NCI-H748 (cell line): ENCODE data around the gene IL20RB.

Source experiments
- DNase-seq: peaks from one replicate; lab custom pipeline; 2025; ENCODE audit not compliant: unreplicated experiment; lab: John Stamatoyannopoulos, UW

IL20RB gene

DNA sequence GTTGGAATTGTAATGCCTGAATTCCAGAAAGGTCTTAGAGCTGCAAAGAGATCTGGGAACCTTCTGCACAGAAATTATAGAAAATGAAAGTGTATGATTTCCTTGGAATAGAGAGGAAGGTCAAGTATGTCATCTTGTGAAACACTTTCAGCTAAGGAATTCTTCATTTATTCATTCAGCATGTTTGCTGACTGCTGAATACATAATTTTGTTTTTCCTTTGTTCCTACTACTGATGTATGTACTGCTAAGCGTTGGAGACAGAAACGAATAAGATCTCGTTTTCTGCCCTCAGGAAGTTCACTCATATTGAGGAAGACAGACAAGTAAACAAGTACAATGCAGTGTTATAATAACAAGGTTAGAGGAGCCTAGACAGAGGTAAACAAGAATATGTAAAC, 14.3 kb upstream of the IL20RB start:
- no peak for DNase-seq

DNA sequence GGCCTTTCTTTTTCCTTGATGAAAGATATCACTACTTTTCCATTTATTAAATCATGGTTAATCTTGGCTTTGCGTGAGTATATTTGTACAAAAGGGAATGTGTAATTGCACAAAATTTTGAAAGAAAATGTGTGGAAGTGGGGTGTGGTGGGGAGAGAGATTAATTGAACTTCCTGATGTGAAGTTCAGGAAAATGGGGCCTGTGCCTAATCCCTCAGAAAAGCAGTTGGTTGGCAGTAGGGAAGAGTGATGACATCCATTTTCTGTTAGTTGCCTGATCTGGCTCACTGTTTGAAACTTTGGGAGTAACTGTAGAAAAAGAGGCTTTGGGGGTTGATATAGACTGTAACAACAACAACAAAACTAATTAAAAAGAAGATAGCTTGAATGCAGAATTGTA, 10.8 kb upstream of the IL20RB start:
- DNase-seq: no peak

DNA sequence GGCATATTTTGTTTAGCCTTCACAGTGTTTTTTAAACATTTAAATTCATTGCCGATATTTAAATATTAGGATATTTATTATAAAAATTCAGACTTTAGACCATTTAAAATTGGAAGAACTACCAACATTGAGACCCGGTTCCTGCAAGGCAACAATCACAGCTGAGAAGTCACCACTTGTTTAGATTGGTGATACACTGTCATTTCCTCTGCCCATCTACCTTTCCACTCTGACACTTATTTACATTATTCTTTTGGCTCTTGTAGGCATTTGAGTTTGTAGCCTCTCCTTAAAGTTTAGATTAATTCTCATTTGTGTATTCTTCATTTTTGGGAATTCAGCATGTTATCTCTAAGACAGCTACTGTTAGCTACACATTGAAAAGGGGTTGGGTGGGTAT, 10.3 kb upstream of the IL20RB start:
- DNase-seq: no peak

DNA sequence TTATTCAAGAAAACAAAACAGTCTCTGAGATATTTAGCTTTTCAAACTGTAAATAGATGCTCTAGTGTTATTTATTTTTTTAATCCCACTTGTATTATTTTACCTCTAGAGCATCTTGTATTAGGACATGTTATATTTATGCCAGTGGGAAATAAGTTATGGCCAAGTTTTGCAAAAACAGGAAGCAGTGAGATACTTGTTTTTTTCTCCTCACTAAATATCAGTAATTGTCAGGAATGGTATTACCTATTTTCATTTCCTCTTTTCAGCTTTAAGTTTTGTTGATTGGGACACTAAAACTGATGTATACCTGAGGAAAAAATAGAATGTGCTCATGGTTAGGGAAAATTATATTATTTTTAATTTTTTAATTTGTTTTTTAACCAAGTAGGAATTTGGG, 8.6 kb upstream of the IL20RB start:
- DNase-seq: no peak

DNA sequence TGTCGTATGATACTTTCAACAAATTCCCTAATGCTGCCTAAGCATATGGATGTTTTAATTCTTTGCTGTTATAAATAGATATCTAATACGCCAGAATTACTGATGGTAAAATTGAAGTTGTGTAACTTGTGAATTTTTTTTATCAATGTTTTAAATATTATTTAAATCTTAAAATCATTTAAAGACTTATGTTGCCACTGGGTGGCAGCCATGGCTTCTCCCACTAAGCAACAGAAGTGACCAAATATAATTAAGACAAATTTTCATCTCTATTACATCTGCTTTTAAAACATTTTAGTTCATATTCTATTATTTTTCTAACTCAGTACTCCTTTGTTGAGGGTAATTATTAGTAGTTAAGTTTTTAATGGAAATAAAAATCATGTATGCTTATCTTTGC, 8.1 kb upstream of the IL20RB start:
- DNase-seq: no peak

DNA sequence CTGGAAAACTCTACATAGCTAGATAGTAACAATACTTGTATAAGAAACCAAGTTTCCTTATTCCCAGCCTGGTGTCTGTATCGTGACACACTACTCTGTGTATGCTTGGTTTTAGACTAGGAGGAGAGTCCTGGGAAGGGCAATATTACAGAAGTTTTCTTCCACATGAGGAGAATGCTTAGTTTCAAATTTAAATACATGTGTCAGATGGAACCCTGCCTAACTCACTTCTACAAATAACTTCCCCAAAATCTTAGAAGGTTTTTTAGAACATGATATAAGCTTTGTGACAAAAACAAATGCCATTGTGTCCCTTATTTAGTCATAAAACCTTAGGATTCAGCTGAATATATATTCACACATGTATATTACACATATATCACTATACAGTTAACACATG, 7.2 kb upstream of the IL20RB start:
- no peak for DNase-seq

DNA sequence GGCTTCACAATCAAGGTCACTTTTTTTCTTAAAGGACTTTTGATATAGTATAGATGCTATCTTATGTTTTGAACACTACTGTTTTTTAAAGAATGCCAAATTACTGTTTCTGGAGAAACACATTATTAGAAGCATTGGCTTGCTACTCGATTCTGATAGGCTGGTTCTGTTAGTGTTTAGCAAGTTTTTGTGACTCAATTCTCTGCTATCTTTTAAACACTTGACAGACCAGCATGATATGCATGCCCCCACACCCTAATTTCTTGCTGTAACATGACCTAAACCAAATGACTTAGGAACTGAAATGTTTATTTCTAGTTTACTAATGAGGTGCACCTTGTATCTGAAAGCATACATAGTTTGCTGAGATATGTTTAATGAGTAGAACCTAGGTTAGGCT, 5.5 kb upstream of the IL20RB start:
- no peak for DNase-seq

DNA sequence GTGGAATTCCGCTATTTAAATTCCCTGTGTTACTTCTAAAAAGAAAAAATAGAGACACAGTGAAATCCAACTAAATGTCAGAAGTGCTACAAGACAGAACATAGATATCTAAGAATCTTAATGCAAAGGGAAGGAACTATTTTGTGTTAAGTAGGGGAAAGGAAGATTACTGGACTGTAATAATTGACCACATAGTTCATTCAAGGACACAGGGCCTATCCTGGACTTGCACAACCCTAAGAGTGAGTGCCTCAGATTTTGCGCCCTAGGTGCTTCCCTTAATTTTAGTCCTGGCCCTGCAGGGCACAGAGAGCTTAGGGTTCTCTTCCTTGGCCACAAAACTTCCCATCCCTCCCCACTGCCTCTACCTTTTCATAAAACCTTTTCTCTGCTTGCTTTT, 3.5 kb upstream of the IL20RB start:
- no peak for DNase-seq

DNA sequence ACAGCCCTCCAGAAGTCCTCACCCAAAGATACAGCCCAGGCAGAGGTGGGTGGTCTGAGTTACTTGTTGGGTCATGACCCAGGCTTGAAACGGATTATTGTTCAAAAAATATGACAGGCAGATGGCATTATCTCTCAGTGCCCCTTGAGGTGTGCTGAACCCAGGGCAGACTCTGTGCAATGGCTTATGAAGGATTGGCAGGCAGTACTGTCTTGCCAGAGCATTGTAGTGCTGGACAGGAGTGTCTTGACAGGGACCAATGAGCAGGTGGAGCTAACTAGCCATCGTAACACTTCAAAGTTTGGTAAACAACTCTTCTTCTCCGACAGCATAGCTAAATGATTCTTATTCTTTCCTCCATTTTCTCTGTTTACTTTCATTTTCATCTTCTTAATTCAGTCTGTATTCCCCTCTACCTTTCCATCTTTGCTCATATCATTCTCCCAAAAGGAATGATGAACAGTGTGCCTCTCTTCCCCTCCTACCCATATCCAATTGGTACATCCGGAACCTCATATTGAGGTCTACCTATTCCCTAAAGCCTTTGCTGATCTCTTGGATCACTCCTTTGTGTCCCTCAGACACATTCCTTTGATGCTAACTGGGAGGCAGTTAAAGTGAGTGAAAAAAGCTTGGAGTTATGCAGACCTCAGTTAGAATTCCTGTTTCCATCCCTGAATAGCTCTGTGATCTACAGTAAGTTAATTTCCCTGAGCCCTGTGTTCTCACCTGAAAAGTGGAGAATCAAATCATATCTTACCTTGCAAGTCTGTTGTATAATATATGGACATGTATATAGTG, 2.6 kb upstream of the IL20RB start:
- no peak for DNase-seq

DNA sequence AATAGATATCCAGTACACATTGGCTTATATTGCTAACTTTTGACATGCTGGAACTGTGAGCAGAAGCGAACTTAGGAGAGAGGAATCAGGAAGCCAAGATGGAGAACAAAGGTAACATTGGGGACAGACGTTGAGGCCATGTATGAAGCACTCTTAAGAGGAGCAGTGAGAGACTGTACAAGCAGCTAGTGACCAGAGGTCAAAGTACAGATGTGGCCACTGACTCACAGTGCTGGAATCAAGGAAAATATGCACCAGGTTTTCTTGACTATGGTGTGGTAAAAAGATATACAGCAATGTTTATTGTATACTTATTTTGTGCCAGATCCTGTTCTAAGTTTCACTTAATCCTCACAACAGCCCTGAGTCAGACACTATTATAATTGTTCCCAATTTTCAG, 2.0 kb upstream of the IL20RB start:
- no peak for DNase-seq

DNA sequence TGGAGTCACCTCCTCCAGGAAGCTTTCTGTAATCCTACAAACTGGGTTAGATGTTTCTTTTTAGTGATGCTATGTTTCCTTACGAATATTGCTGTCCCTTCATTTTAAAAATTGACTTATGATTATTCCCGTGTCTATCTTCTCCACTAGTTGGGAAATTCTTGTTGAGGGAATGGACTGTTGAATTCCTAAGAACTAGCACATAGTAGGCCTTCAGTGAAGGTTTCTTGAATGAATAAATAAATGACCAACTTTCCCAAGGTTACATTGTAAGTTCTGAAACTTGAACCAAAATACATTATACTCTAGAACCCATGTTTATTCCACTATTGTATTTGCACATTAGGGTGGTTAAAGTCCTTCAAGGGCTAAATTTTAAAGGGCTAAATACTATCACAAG, 812 bp upstream of the IL20RB start:
- no peak for DNase-seq

DNA sequence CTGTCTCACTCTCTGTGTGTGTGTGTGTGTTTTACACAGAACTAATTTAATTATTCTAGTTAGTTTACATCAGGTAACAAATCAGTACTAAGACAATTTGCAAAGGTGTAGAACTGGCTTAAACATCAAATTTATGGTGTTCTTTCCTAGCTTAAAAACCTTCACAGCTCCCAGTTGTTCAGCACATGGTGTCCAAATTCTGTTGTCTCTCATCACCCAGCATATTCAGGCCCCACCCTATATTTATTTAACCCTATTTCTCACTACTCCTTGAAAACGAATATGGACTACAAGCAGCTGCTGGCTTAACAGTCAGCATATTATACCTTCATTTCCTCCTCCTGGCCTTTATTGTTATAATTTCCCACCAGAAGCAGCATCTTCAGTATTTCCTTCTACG, 1.2 kb downstream of the IL20RB start:
- DNase-seq: no peak

DNA sequence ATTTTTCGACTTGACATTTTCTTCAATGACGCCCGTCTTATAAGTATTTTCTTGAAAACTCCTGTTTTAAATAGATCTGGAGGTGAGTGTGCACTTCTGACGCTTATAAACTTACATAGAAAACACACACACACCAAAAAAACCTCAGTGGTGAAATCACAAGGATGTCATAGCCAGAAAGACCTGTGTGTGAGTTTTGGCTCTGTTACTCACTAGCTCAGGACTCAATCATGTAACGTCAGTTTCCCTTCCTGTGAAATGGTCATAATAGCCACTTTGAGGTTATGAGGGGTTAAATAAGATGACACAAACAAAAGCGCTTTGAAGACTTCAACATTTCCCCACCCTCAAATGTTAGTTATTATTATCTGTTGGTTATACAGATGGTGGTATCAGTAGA, 1.8 kb downstream of the IL20RB start:
- no peak for DNase-seq

DNA sequence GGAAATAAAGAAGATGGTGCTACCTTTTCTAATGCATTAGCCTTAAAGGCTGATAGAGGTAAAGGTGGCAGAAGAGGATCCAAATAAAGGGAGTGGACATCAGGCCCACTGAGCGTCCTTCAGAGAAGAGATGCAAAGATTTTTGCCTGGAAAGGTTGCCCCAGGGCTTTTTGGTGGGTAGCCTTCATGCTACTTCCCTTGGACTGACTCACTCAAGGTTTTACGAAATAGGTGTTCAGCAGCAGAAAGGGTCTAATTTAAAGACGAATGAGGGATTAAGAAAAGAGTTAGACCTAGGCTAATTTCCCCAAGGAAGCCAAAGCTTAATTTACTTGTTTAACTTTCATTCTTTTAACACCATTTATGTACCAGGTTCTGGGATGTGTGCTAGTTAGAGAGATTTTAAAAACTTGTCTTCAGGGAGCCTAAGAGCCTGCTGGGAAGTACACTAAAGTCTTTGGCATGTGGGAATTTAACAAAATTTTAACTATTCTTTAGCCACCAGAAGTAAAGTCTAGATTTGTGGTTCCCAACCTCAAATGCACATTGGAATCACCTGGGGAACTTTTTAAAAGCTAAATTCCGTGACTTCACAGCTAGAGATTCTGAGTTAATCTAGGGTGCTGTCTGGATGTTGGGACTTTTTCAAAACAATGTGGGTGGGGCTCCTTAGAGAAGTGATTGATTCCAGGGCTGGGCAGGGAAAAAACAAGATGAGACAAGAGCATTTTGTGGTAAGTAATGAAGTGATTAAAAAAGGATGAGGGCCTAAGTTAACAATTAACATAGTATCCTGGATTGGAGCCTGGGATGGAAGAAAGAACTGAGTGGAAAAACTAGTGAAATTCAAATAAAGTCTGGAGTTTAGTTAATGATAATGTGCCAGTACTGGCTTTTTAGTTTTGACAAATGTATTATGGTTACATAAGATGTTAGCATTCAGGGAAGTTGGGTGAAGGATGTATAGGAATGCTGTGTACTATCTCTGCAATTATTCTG, 3.4 kb downstream of the IL20RB start:
- no peak for DNase-seq

DNA sequence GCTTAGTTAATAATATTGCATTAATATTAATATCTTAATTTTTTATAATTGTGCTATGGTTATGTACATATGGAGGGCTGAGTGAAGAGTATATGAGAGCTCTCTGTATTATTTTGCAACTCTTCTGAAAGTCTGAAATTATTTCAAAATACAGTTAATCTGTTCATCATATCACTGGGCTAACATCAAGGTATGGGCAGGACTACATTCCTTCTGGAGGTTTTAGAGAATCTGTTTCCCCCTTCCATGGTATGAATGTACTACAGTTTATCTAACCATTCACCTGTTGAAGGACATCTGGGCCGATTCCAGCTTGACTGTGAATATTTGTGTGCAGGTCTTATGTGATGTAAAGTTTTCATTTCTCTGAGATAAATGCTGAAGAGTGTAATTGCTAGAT, 5.1 kb downstream of the IL20RB start:
- DNase-seq: no peak

DNA sequence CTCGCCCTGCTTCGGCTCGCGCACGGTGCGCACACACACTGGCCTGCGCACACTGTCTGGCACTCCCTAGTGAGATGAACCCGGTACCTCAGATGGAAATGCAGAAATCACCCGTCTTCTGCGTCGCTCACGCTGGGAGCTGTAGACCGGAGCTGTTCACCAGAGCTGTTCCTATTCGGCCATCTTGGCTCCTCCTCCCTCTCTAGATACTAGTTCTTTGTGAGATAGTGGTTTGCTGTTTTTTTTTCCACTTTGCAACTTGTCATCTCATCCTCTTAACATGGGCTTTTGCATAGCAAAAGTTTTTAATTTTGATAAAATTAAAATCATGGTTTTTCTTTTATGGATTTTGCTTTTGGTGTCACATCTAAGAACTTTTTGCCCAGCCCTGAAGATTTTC, 11.8 kb downstream of the IL20RB start:
- DNase-seq: peak; percentile 60

DNA sequence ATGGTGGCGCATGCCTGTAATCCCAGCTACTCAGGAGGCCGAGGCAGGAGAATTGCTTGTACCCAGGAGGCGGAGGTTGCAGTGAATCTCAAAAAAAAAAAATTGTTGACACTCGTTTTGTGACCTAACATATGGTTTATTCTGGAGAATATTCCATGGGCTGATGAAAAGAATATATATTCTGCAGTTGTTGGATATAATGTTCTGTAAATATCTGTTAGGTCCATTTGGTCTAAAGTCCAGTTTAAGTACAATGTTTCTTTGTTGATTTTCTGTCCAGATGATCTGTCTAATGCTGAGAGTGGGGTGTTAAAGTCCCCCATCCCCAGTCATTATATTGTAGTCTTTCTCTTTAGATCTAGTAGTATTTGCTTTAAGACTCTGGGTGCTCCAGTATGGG, 15.6 kb downstream of the IL20RB start:
- DNase-seq: no peak

DNA sequence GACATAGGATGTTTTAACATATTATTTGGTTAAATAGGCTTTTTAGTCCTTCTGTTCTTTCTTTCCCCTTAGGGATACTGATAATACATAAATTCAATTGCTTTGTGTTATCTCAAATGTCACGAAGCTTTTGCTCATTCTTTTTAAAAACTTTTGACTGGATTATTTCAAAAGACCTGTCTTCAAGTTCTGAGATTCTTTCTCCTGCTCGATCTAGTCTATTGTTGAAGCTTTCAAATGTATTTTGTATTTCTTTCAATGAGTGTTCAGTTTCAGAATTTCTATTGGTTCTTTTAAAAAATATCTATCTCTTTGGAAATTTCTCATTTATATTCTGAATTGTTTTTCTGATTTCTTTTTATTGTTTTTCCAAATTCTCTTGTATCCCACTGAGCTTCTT, 16.9 kb downstream of the IL20RB start:
- no peak for DNase-seq

DNA sequence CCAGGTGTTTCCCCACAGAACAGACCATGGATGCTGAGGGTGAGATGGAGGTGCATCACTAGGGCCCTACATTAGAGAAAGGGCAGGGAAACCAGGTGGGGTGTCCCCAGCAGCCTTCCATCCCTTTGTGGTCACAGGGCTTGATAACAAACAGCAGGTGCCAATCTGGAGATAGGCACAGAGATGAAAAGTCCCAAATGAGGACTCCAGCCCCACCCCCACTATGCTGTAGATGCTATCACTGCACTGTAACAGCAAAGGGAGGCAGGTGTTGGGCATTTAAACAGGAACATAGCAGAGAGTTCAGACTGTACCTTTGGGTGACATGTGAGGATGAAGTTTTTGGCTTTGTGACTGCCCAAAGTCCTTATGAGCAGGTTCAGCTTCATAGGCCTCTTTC, 21.4 kb downstream of the IL20RB start:
- no peak for DNase-seq

DNA sequence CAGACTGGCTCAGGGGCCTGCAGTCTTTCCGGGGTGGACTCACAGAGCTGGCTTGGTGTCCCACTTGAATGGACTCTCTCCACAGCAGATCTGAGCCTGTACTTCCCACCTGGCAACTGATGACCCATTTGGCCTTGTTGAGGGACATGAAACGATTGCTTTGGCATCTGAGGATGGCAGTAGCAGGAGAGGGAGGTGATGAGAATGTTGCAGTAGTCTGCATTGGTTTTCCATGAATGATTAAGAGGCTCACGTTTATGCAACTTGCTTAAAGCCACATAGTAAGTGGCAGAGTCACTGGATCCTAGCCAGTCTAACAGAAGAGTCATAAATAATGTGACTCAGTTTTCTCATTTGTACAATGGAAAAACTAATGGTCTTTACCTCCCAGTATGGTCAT, 21.9 kb downstream of the IL20RB start:
- DNase-seq: no peak

DNA sequence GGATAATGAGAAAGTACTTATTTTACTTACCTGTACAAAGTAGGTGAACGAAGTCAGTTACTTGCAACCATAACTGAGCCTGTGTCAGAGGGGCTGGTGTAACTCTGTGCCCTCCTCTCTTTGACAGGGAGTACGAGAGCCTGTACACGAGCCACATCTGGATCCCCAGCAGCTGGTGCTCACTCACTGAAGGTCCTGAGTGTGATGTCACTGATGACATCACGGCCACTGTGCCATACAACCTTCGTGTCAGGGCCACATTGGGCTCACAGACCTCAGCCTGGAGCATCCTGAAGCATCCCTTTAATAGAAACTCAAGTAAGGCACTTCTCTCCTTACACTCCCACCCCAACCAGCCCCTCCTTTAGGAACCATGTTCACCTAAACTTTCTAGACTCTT, 24.2 kb downstream of the IL20RB start:
- no peak for DNase-seq

DNA sequence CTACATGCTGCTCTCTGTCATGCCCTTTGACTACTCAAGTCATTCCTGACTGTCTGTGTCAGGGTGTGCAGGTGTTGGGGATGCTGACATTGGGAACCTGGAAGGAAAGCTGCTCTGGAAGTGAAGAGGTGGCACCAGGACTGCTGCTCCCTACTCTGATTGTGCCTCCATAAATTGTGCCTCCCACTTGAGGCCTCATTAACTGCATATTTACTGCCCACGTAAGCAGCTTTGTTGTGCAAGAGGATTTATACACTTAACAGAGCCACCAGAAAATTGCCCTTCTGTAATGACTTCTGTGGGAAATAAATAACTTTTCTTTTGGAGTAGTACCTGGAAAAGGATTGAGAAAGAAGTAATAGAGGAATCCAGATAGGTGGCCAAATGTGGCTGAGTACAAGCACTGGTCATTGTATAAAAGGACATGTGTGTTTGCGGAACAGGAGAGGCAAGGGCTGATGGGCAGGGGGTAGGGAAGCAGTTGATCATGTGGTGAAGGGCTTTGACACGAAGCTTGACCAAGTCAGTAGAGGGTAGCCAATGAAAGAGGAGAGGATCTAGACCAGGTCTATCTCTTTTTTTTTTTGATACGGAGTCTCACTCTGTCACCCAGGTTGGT, 24.8 kb downstream of the IL20RB start:
- no peak for DNase-seq
